Kidney glomerular epithelial cell (primary cell): Measurements from ENCODE around the gene ZNF146.
"Not testable (repeated sequence)": the region's sequence is repeated elsewhere in the genome, so short reads cannot be mapped to it uniquely, and the experiment has no call there.

Experiments
- DNase-seq: peaks from one replicate; lab custom pipeline; 2025; lab: John Stamatoyannopoulos, UW

Gene ZNF146

GRCh38 chr19:36214386-36215275, at the start of gene ZNF146, which contains the start of gene ZNF565:
Gene ZNF146, plus strand, starts transcription at chr19:36215106. Its CDS starts 21,335 bp downstream, at chr19:36236441.
Gene ZNF565, minus strand, starts transcription at chr19:36214665. Its CDS starts 12,680 bp downstream, at chr19:36201985.
- peak; percentile 98 for DNase-seq

GRCh38 chr19:36169084-36169760, 45.7 kb upstream of the ZNF146 start:
- DNase-seq, result peak; percentile 25

GRCh38 chr19:36172852-36173251, 42.1 kb upstream of the ZNF146 start:
- DNase-seq, result no peak

- DNase-seq, result not testable (repeated sequence)
These were observed 41.1 kb upstream of the ZNF146 start for GRCh38 chr19:36173846-36174245.

GRCh38 chr19:36179077-36179476, 35.8 kb upstream of the ZNF146 start:
- not testable (repeated sequence) for DNase-seq

- peak; percentile 2 for DNase-seq
These were observed 32.2 kb upstream of the ZNF146 start for GRCh38 chr19:36182612-36183244.

- no peak for DNase-seq
These were observed 31.7 kb upstream of the ZNF146 start for GRCh38 chr19:36183245-36183628.

GRCh38 chr19:36186722-36187121, 28.2 kb upstream of the ZNF146 start:
- DNase-seq, result not testable (repeated sequence)

GRCh38 chr19:36196249-36196648, 18.7 kb upstream of the ZNF146 start:
- peak; percentile 14 for DNase-seq

- DNase-seq, result no peak
These were observed 16.8 kb upstream of the ZNF146 start for GRCh38 chr19:36198119-36198518.

GRCh38 chr19:36201684-36202083, 13.2 kb upstream of the ZNF146 start:
- no peak for DNase-seq

GRCh38 chr19:36203293-36203692, 11.6 kb upstream of the ZNF146 start:
- DNase-seq, result no peak

- DNase-seq, result no peak
These were observed 7.2 kb upstream of the ZNF146 start for GRCh38 chr19:36207605-36208252.

- DNase-seq, result no peak
These were observed 5.5 kb upstream of the ZNF146 start for GRCh38 chr19:36209372-36209771.

- DNase-seq, result no peak
These were observed 4.4 kb upstream of the ZNF146 start for GRCh38 chr19:36210497-36210896.

- DNase-seq, result no peak
These were observed 2.0 kb upstream of the ZNF146 start for GRCh38 chr19:36212895-36213294.

GRCh38 chr19:36215276-36216123, 594 bp downstream of the ZNF146 start:
- peak; percentile 48 for DNase-seq

- DNase-seq, result no peak
These were observed 6.6 kb downstream of the ZNF146 start for GRCh38 chr19:36221474-36221873.

GRCh38 chr19:36222503-36222902, 7.6 kb downstream of the ZNF146 start:
- no peak for DNase-seq

GRCh38 chr19:36225219-36225892, 10.4 kb downstream of the ZNF146 start:
- DNase-seq, result no peak
